ENCODE measurements around the gene GHRHR.

GRCh38 chr7:31003721-31004120, 40.0 kb downstream of the GHRHR start:
- TF ChIP-seq GATA3 (IDR thresholded peaks at IDR 0.05; ENCODE audit: low read depth, low read length), result no peak
- no peak for TF ChIP-seq GATA2 (IDR thresholded peaks at IDR 0.05; ENCODE audit: low read depth, low read length)

Measured in SH-SY5Y (cell line).